ENCODE measurements around the gene BMPR1B.

The BMPR1B gene

GRCh38 chr4:94889946-94890345, 132.2 kb downstream of the BMPR1B start:
- Histone ChIP-seq H3K27me3 (ENCODE audit: control insufficient read depth in 5 of 5, insufficient read depth in 4 of 5, low read length in 5 of 5) (no peaks in the 10 kb centered on the region), H3K27ac (ENCODE audit: low read depth, low read length) (no peak overlapping the region)

GRCh38 chr4:94890579-94890978, 132.8 kb downstream of the BMPR1B start:
- H3K27me3 ChIP-seq (ENCODE audit: control insufficient read depth in 5 of 5, insufficient read depth in 4 of 5, low read length in 5 of 5), result no peaks in the 10 kb centered on the region
- no peak overlapping the region for H3K9ac ChIP-seq (ENCODE audit: low read length in 5 of 5)

More at GRCh38 chr4:94889946-94890345, 132.2 kb downstream of the BMPR1B start:
- Histone ChIP-seq H3K36me3 (ENCODE audit: control insufficient read depth in 5 of 5, insufficient read depth in 5 of 5, low read length in 5 of 5) (no peaks in the 10 kb centered on the region), H3K9ac (ENCODE audit: low read length in 5 of 5) (no peak overlapping the region), H3K4me3 (ENCODE audit: low read depth in 1 of 5, low read length in 5 of 5) (no peak overlapping the region), H3K4me1 (ENCODE audit: control insufficient read depth in 5 of 5, insufficient read depth in 5 of 5, low read length in 5 of 5) (no peaks in the 10 kb centered on the region), H3K9me3 (ENCODE audit: control insufficient read depth in 5 of 5, low read length in 5 of 5) (peaks cover 0 to 7% (median 5%) of the 10 kb centered on the region in 5 donors)

DNA sequence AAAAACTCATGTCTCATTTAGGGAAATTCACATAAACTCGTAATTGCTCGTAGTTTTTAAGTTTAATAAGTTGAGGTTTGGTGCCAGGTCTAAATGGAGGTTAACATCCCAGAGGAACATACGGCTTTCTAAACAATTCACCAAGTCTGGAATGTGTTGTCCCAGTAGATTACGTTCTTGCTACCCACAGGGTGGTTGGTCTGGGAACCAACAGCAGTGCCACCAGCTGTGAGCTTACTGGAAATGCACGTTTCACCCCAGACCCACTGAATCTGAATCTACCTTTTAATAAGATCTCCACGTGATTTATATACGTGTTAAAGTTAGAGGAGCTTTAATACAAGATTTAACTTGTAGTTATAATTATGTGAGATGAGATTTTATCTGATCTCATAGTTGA, 134.3 kb downstream of the BMPR1B start:
- Histone ChIP-seq H3K4me1 (ENCODE audit: control insufficient read depth in 5 of 5, insufficient read depth in 5 of 5, low read length in 5 of 5) (no peaks in the 10 kb centered on the region), H3K9ac (ENCODE audit: low read length in 5 of 5) (no peak overlapping the region), H3K9me3 (ENCODE audit: control insufficient read depth in 5 of 5, low read length in 5 of 5) (peaks cover 0 to 7% (median 5%) of the 10 kb centered on the region in 5 donors), H3K27ac (ENCODE audit: low read depth, low read length) (no peak overlapping the region), H3K27me3 (ENCODE audit: control insufficient read depth in 5 of 5, insufficient read depth in 4 of 5, low read length in 5 of 5) (no peaks in the 10 kb centered on the region), H3K4me3 (ENCODE audit: low read depth in 1 of 5, low read length in 5 of 5) (no peak overlapping the region), H3K36me3 (ENCODE audit: control insufficient read depth in 5 of 5, insufficient read depth in 5 of 5, low read length in 5 of 5) (no peaks in the 10 kb centered on the region)

More at GRCh38 chr4:94890579-94890978, 132.8 kb downstream of the BMPR1B start:
- Histone ChIP-seq H3K4me3 (ENCODE audit: low read depth in 1 of 5, low read length in 5 of 5) (no peak overlapping the region), H3K4me1 (ENCODE audit: control insufficient read depth in 5 of 5, insufficient read depth in 5 of 5, low read length in 5 of 5) (no peaks in the 10 kb centered on the region), H3K27ac (ENCODE audit: low read depth, low read length) (no peak overlapping the region), H3K9me3 (ENCODE audit: control insufficient read depth in 5 of 5, low read length in 5 of 5) (peaks cover 0 to 7% (median 5%) of the 10 kb centered on the region in 5 donors), H3K36me3 (ENCODE audit: control insufficient read depth in 5 of 5, insufficient read depth in 5 of 5, low read length in 5 of 5) (no peaks in the 10 kb centered on the region)

DNA sequence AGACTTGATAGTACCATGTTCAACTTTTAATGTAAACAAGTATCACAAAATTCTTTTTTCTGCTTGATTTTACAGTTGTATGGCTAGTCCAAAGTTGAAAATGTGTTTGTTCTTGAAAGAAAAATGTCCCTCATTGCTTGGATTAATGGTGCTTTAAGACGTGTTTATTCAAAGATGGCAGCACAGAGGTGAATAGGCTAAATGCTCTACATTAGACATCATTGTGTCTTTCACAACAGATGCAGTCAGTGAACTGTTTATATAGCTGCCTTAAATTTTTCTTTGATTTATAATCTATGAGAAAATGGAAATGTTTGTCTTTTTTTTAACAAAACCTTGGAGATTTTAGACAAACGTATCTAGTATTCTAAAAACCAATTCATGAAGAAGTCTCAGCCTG, 137.3 kb downstream of the BMPR1B start:
- H3K9me3 ChIP-seq (ENCODE audit: control insufficient read depth in 5 of 5, low read length in 5 of 5), result peaks cover 0 to 6% (median 5%) of the 10 kb centered on the region in 5 donors
- H3K27me3 ChIP-seq (ENCODE audit: control insufficient read depth in 5 of 5, insufficient read depth in 4 of 5, low read length in 5 of 5), result no peaks in the 10 kb centered on the region
- H3K4me1 ChIP-seq (ENCODE audit: control insufficient read depth in 5 of 5, insufficient read depth in 5 of 5, low read length in 5 of 5), result no peaks in the 10 kb centered on the region
- no peak overlapping the region for H3K4me3 ChIP-seq (ENCODE audit: low read depth in 1 of 5, low read length in 5 of 5)
- H3K36me3 ChIP-seq (ENCODE audit: control insufficient read depth in 5 of 5, insufficient read depth in 5 of 5, low read length in 5 of 5), result no peaks in the 10 kb centered on the region
- no peak overlapping the region for H3K9ac ChIP-seq (ENCODE audit: low read length in 5 of 5)
- H3K27ac ChIP-seq (ENCODE audit: low read depth, low read length), result no peak overlapping the region

- H3K36me3 ChIP-seq (ENCODE audit: control insufficient read depth in 5 of 5, insufficient read depth in 5 of 5, low read length in 5 of 5), result no peaks in the 10 kb centered on the region
- H3K27me3 ChIP-seq (ENCODE audit: control insufficient read depth in 5 of 5, insufficient read depth in 4 of 5, low read length in 5 of 5), result no peaks in the 10 kb centered on the region
- H3K4me3 ChIP-seq (ENCODE audit: low read depth in 1 of 5, low read length in 5 of 5), result no peak overlapping the region
- H3K4me1 ChIP-seq (ENCODE audit: control insufficient read depth in 5 of 5, insufficient read depth in 5 of 5, low read length in 5 of 5), result no peaks in the 10 kb centered on the region
- H3K9me3 ChIP-seq (ENCODE audit: control insufficient read depth in 5 of 5, low read length in 5 of 5), result no peaks in the 10 kb centered on the region
- H3K9ac ChIP-seq (ENCODE audit: low read length in 5 of 5), result no peak overlapping the region
- H3K27ac ChIP-seq (ENCODE audit: low read depth, low read length), result no peak overlapping the region
Measured at GRCh38 chr4:94897023-94897422, 139.3 kb downstream of the BMPR1B start.

DNA sequence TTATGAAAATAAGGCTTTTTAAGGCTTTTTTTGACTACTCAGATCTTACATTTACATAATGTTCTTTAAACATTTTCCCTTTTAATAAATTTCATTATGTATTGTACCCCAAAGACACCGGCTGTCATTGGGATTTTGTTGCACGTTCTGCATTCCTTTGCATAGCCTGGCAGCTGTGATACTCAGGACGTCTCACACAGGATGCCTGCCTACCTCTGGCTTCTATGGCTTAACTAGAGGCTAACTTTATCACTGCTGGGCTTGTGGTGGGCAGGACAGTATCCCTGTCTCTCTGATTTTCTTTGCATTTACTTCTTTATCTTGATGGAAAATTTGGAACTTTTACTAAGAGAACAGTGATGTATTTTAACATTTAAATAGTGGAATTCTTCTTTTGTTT, 147.8 kb downstream of the BMPR1B start:
- Histone ChIP-seq H3K36me3 (ENCODE audit: control insufficient read depth in 5 of 5, insufficient read depth in 5 of 5, low read length in 5 of 5) (no peaks in the 10 kb centered on the region), H3K27ac (ENCODE audit: low read depth, low read length) (no peak overlapping the region), H3K9me3 (ENCODE audit: control insufficient read depth in 5 of 5, low read length in 5 of 5) (no peaks in the 10 kb centered on the region), H3K9ac (ENCODE audit: low read length in 5 of 5) (no peak overlapping the region), H3K27me3 (ENCODE audit: control insufficient read depth in 5 of 5, insufficient read depth in 4 of 5, low read length in 5 of 5) (no peaks in the 10 kb centered on the region), H3K4me3 (ENCODE audit: low read depth in 1 of 5, low read length in 5 of 5) (no peak overlapping the region), H3K4me1 (ENCODE audit: control insufficient read depth in 5 of 5, insufficient read depth in 5 of 5, low read length in 5 of 5) (no peaks in the 10 kb centered on the region)

DNA sequence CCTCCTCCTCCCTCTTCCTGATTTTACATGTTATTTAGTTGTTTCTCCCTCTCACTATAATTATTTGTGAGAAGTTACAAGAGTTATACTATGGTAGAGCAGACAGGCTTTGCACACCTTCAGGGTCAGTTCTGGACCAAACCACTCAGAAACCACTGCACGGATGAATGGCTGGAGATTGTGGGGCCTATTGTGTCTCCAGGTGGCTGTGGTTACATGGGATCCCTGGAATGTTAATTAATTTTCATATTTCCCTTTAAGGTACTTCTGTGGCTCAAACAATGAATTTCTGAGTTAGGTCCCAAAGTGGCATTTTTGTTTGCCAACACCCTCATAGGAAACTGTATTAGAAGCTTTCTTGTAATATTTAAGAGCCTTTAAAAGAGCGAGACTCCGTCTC, 151.9 kb downstream of the BMPR1B start:
- no peaks in the 10 kb centered on the region for H3K9me3 ChIP-seq (ENCODE audit: control insufficient read depth in 5 of 5, low read length in 5 of 5)
- no peaks in the 10 kb centered on the region for H3K36me3 ChIP-seq (ENCODE audit: control insufficient read depth in 5 of 5, insufficient read depth in 5 of 5, low read length in 5 of 5)
- no peak overlapping the region for H3K9ac ChIP-seq (ENCODE audit: low read length in 5 of 5)
- H3K27me3 ChIP-seq (ENCODE audit: control insufficient read depth in 5 of 5, insufficient read depth in 4 of 5, low read length in 5 of 5), result no peaks in the 10 kb centered on the region
- H3K4me1 ChIP-seq (ENCODE audit: control insufficient read depth in 5 of 5, insufficient read depth in 5 of 5, low read length in 5 of 5), result no peaks in the 10 kb centered on the region
- no peak overlapping the region for H3K27ac ChIP-seq (ENCODE audit: low read depth, low read length)
- no peak overlapping the region for H3K4me3 ChIP-seq (ENCODE audit: low read depth in 1 of 5, low read length in 5 of 5)

- Histone ChIP-seq H3K4me3 (ENCODE audit: low read depth in 1 of 5, low read length in 5 of 5) (no peak overlapping the region), H3K36me3 (ENCODE audit: control insufficient read depth in 5 of 5, insufficient read depth in 5 of 5, low read length in 5 of 5) (no peaks in the 10 kb centered on the region), H3K9me3 (ENCODE audit: control insufficient read depth in 5 of 5, low read length in 5 of 5) (peaks cover 0 to 4% (median 0%) of the 10 kb centered on the region in 5 donors), H3K9ac (ENCODE audit: low read length in 5 of 5) (no peak overlapping the region), H3K4me1 (ENCODE audit: control insufficient read depth in 5 of 5, insufficient read depth in 5 of 5, low read length in 5 of 5) (no peaks in the 10 kb centered on the region), H3K27me3 (ENCODE audit: control insufficient read depth in 5 of 5, insufficient read depth in 4 of 5, low read length in 5 of 5) (no peaks in the 10 kb centered on the region), H3K27ac (ENCODE audit: low read depth, low read length) (no peak overlapping the region)
Measured at GRCh38 chr4:94911106-94911505, 153.4 kb downstream of the BMPR1B start.

DNA sequence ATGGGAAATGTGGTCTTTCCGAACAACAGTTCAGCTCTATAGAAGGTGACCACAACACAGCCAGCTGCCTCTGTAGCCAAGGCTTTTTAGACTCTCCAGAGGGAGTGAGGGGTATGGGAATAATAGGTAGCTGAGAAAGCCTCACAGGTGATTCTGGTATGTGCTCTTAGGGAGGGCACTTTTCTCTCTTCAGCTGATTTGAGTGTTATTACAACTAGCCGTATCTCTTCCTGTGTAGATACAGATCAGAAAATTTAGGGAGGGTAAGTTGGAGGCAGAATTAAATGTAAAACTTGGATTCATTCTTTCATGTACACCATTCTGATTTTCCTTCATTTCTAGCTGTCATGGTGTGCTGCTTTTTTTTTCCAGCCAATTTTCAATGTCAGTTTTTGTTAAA, 154.9 kb downstream of the BMPR1B start:
- H3K27me3 ChIP-seq (ENCODE audit: control insufficient read depth in 5 of 5, insufficient read depth in 4 of 5, low read length in 5 of 5), result no peaks in the 10 kb centered on the region
- H3K9ac ChIP-seq (ENCODE audit: low read length in 5 of 5), result no peak overlapping the region
- no peak overlapping the region for H3K27ac ChIP-seq (ENCODE audit: low read depth, low read length)
- no peaks in the 10 kb centered on the region for H3K36me3 ChIP-seq (ENCODE audit: control insufficient read depth in 5 of 5, insufficient read depth in 5 of 5, low read length in 5 of 5)
- H3K4me1 ChIP-seq (ENCODE audit: control insufficient read depth in 5 of 5, insufficient read depth in 5 of 5, low read length in 5 of 5), result no peaks in the 10 kb centered on the region
- H3K4me3 ChIP-seq (ENCODE audit: low read depth in 1 of 5, low read length in 5 of 5), result no peak overlapping the region
- peaks cover 0 to 13% (median 6%) of the 10 kb centered on the region in 5 donors for H3K9me3 ChIP-seq (ENCODE audit: control insufficient read depth in 5 of 5, low read length in 5 of 5)

- Histone ChIP-seq H3K4me1 (ENCODE audit: control insufficient read depth in 5 of 5, insufficient read depth in 5 of 5, low read length in 5 of 5) (no peaks in the 10 kb centered on the region), H3K27me3 (ENCODE audit: control insufficient read depth in 5 of 5, insufficient read depth in 4 of 5, low read length in 5 of 5) (no peaks in the 10 kb centered on the region), H3K27ac (ENCODE audit: low read depth, low read length) (no peak overlapping the region), H3K9ac (ENCODE audit: low read length in 5 of 5) (no peak overlapping the region), H3K9me3 (ENCODE audit: control insufficient read depth in 5 of 5, low read length in 5 of 5) (peaks cover 0 to 14% (median 6%) of the 10 kb centered on the region in 5 donors), H3K4me3 (ENCODE audit: low read depth in 1 of 5, low read length in 5 of 5) (no peak overlapping the region), H3K36me3 (ENCODE audit: control insufficient read depth in 5 of 5, insufficient read depth in 5 of 5, low read length in 5 of 5) (no peaks in the 10 kb centered on the region)
Measured at GRCh38 chr4:94913316-94913715, 155.6 kb downstream of the BMPR1B start.

DNA sequence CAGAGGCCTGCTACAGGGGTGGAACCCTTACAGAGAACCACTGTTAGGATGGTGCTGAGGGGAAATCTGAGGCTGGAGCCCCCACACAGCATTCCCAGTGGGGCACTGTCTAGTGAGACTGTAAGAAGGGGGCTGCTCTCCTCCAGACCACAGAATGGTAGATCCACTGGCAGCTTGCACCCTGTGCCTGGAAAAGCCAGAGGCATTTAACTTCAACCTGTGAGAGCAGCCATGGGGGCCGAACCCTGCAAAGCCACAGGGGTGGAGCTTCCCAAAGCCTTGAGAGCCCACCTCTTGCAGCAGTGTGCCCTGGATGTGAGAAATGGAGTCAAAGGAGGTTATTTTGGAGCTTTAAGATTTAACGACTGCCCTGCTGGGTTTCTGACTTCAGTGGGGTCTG, 159.4 kb downstream of the BMPR1B start:
- Histone ChIP-seq H3K27ac (ENCODE audit: low read depth, low read length) (no peak overlapping the region), H3K9ac (ENCODE audit: low read length in 5 of 5) (no peak overlapping the region), H3K27me3 (ENCODE audit: control insufficient read depth in 5 of 5, insufficient read depth in 4 of 5, low read length in 5 of 5) (no peaks in the 10 kb centered on the region), H3K4me3 (ENCODE audit: low read depth in 1 of 5, low read length in 5 of 5) (peak overlapping the region in 1 of 5 donors; percentile 4), H3K4me1 (ENCODE audit: control insufficient read depth in 5 of 5, insufficient read depth in 5 of 5, low read length in 5 of 5) (no peaks in the 10 kb centered on the region), H3K9me3 (ENCODE audit: control insufficient read depth in 5 of 5, low read length in 5 of 5) (peaks cover 0 to 14% (median 6%) of the 10 kb centered on the region in 5 donors), H3K36me3 (ENCODE audit: control insufficient read depth in 5 of 5, insufficient read depth in 5 of 5, low read length in 5 of 5) (no peaks in the 10 kb centered on the region)
